RWPE1 (cell line): ENCODE data around the gene SLC39A9.

Experiments
- CTCF ChIA-PET: fragments of 350-600 bp; sonication (Branson Sonifier 250); formaldehyde crosslinking; extraction: SDS; loops from one replicate; lab custom pipeline; 2021; lab: Yijun Ruan, JAX
- POLR2A ChIA-PET: fragments of 400-600 bp; formaldehyde crosslinking; extraction: SDS; loops from one replicate; lab custom pipeline; 2020; ENCODE audit warnings: antibody characterized with exemption; ENCODE audit not compliant: low non-redundant PET; lab: Yijun Ruan, JAX
- DNase-seq: peaks from one replicate; pipeline ENCODE4 v3.0.0; 2012; ENCODE audit warnings: low spot score
- H3K27ac ChIP-seq: fragments of 450-650 bp; 2 replicates; pipeline ENCODE4 v1.5.1; 2017
- CTCF ChIP-seq: fragments of 450-650 bp; conservative IDR thresholded peaks from 2 replicates; pipeline ENCODE4 v1.5.1; 2017; ENCODE audit warnings: low read depth, mild to moderate bottlenecking

SLC39A9 gene

GRCh38 chr14:69480136-69480535 is 81.6 kb downstream of the SLC39A9 start:
- H3K27ac ChIP-seq = no peak overlapping the region
- CTCF ChIA-PET = interaction anchor here (1.4 kb wide), 1 partner anchor 20 kb away, joined by 3 read pairs; no protein-coding TSS in a partner anchor
- no peak for DNase-seq
- no peak for TF ChIP-seq CTCF
- POLR2A ChIA-PET = no interaction called here

- no peak for DNase-seq
- no peak for TF ChIP-seq CTCF
- ChIA-PET POLR2A (no interaction called here), CTCF (interaction anchor here (0.5 to 0.8 kb wide), 3 partner anchors 11 to 342 kb away, joined by 3 read pairs; no protein-coding TSS in a partner anchor)
- H3K27ac ChIP-seq = no peak overlapping the region
These were observed 83.5 kb downstream of the SLC39A9 start for GRCh38 chr14:69481815-69482568.

GRCh38 chr14:69483765-69484443 is 85.4 kb downstream of the SLC39A9 start:
- no peak overlapping the region for H3K27ac ChIP-seq
- peak; percentile 29 for DNase-seq
- ChIA-PET POLR2A (no interaction called here), CTCF (interaction anchor here (0.7 to 1.1 kb wide), 2 partner anchors 91 to 155 kb away, joined by 3 read pairs; no protein-coding TSS in a partner anchor)
- no peak for TF ChIP-seq CTCF

- CTCF ChIA-PET = interaction anchor here (0.5 to 1.1 kb wide), 3 partner anchors 25 to 99 kb away, joined by 3 read pairs; no protein-coding TSS in a partner anchor
- DNase-seq = peak; percentile 11
- H3K27ac ChIP-seq = no peak within 1 kb of the TSS
- POLR2A ChIA-PET = no interaction called here
- no peak for TF ChIP-seq CTCF
These were observed 86.2 kb downstream of the SLC39A9 start, which contains the start of gene PLEKHD1 for GRCh38 chr14:69484444-69485314. PLEKHD1 (plus strand) TSS chr14:69484728; CDS start chr14:69484966, 238 bp downstream.

GRCh38 chr14:69485315-69485660 is 86.8 kb downstream of the SLC39A9 start:
- no peak for DNase-seq
- TF ChIP-seq CTCF = no peak
- ChIA-PET POLR2A (no interaction called here), CTCF (interaction anchor here (0.7 to 1.1 kb wide), 2 partner anchors 25 to 1186 kb away, joined by 3 read pairs; no protein-coding TSS in a partner anchor)
- no peak overlapping the region for H3K27ac ChIP-seq
